HEK293 (cell line): ENCODE measurements around the gene CCL8.

ENCODE experiments used
- BCL11A ChIP-seq: fragments of 450-650 bp; formaldehyde crosslinking; IDR thresholded peaks from 2 replicates; pipeline ENCODE4 v1.5.1; 2016; ENCODE audit warnings: low read depth, missing biosample characterization, missing genetic modification characterization
- CTCF ChIP-seq: fragments of 450-650 bp; formaldehyde crosslinking; IDR thresholded peaks from 2 replicates; pipeline ENCODE4 v1.5.1; 2016; ENCODE audit warnings: missing biosample characterization, missing genetic modification characterization
- HOXA7 ChIP-seq: sonication (generic); formaldehyde crosslinking; IDR thresholded peaks from 2 replicates; pipeline ENCODE4 v1.8.1; 2022; ENCODE audit warnings: missing genetic modification reagents, borderline replicate concordance
- KLF10 ChIP-seq: fragments of 450-650 bp; IDR thresholded peaks from 2 replicates; pipeline ENCODE4 v1.5.1; 2018; ENCODE audit warnings: missing biosample characterization, mild to moderate bottlenecking, missing genetic modification characterization
- PATZ1 ChIP-seq: fragments of 450-650 bp; formaldehyde crosslinking; IDR thresholded peaks from 2 replicates; pipeline ENCODE4 v1.5.1; 2016; ENCODE audit warnings: missing biosample characterization, missing genetic modification characterization
- REST ChIP-seq: fragments of 450-650 bp; formaldehyde crosslinking; IDR thresholded peaks from 2 replicates; pipeline ENCODE4 v1.5.1; 2016; ENCODE audit warnings: missing biosample characterization, missing genetic modification characterization
- SP2 ChIP-seq: fragments of 450-650 bp; formaldehyde crosslinking; IDR thresholded peaks from 2 replicates; pipeline ENCODE4 v1.5.1; 2016; ENCODE audit warnings: missing biosample characterization, missing genetic modification characterization
- SP3 ChIP-seq: fragments of 450-650 bp; formaldehyde crosslinking; IDR thresholded peaks from 2 replicates; pipeline ENCODE4 v1.5.1; 2016; ENCODE audit warnings: missing biosample characterization, missing genetic modification characterization
- YY1 ChIP-seq: fragments of 450-650 bp; formaldehyde crosslinking; IDR thresholded peaks from 2 replicates; pipeline ENCODE4 v1.5.1; 2018; ENCODE audit warnings: missing biosample characterization, missing genetic modification characterization
- ZNF121 ChIP-seq: fragments of 450-650 bp; formaldehyde crosslinking; IDR thresholded peaks from 2 replicates; pipeline ENCODE4 v1.5.1; 2016; ENCODE audit warnings: missing biosample characterization, missing genetic modification characterization
- ZNF501 ChIP-seq: fragments of 450-650 bp; formaldehyde crosslinking; IDR thresholded peaks from 2 replicates; pipeline ENCODE4 v1.5.1; 2016; ENCODE audit warnings: missing biosample characterization, missing genetic modification characterization
- ZNF580 ChIP-seq: fragments of 450-650 bp; formaldehyde crosslinking; IDR thresholded peaks from 2 replicates; pipeline ENCODE4 v1.5.1; 2016; ENCODE audit warnings: missing biosample characterization, missing genetic modification characterization
- ZNF792 ChIP-seq: fragments of 450-650 bp; formaldehyde crosslinking; IDR thresholded peaks from 2 replicates; pipeline ENCODE4 v1.5.1; 2016; ENCODE audit warnings: missing biosample characterization, missing genetic modification characterization

GRCh38 chr17:34308371-34308770 is 10.9 kb upstream of the CCL8 start:
- TF ChIP-seq SP3 (tag by site-specific recombination) (no peak), CTCF (tag by site-specific recombination) (no peak), ZNF580 (tag by site-specific recombination) (no peak), REST (no peak), ZNF121 (tag by site-specific recombination) (no peak), ZNF501 (tag by site-specific recombination) (no peak), KLF10 (tag by site-specific recombination) (no peak), PATZ1 (tag by site-specific recombination) (no peak), HOXA7 (CRISPR knock-in tag) (no peak), BCL11A (no peak), SP2 (tag by site-specific recombination) (no peak), YY1 (tag by site-specific recombination) (no peak), ZNF792 (no peak)
